Chondrocyte (in vitro differentiated cells): Measurements from ENCODE around the gene SPZ1. TPM values are rescaled to one million over a fixed set of nuclear protein-coding genes. Genes with fewer than 3 reads are reported as not detected.
A peak's percentile ranks its signal among the peaks of the same experiment; 100 is the strongest.
"Not testable (repeated sequence)": the region's sequence is repeated elsewhere in the genome, so short reads cannot be mapped to it uniquely, and the experiment has no call there.

Experiments
- DNase-seq: peaks from one replicate; pipeline ENCODE4 v3.0.0; 2021; ENCODE audit warnings: mixed read lengths, low spot score
- H3K27ac Mint-ChIP-seq: one replicate; pipeline ENCODE4 v1.8.0; 2021; ENCODE audit warnings: mild to moderate bottlenecking, moderate library complexity, mixed read lengths; ENCODE audit not compliant: unreplicated experiment
- H3K27me3 Mint-ChIP-seq: 2 replicates; pipeline ENCODE4 v1.8.0; 2021; ENCODE audit warnings: low read depth, mixed read lengths
- H3K36me3 Mint-ChIP-seq: 2 replicates; pipeline ENCODE4 v1.8.0; 2021; ENCODE audit warnings: low read depth, mixed read lengths
- H3K4me1 Mint-ChIP-seq: 2 replicates; pipeline ENCODE4 v1.8.0; 2021; ENCODE audit warnings: low read depth, mild to moderate bottlenecking, mixed read lengths
- H3K4me3 Mint-ChIP-seq: one replicate; pipeline ENCODE4 v1.8.0; 2021; ENCODE audit warnings: mild to moderate bottlenecking, moderate library complexity, mixed read lengths; ENCODE audit not compliant: unreplicated experiment
- H3K9me3 Mint-ChIP-seq: 2 replicates; pipeline ENCODE4 v1.8.0; 2021; ENCODE audit warnings: low read depth, mixed read lengths
- CTCF ChIP-seq: fragments of 200-600 bp; sonication (generic); IDR thresholded peaks from 2 replicates; pipeline ENCODE4 v1.5.0; 2021; ENCODE audit warnings: antibody characterized with exemption, mild to moderate bottlenecking, moderate library complexity
- total RNA-seq: library from RNA; stranded (reverse); gene quantifications from 3 replicates; pipeline ENCODE4 v1.2.1, GENCODE V29; 2021

Gene SPZ1
- total RNA-seq, 1 donor from 2014 or later, result not detected

- no peak for DNase-seq
- Mint-ChIP-seq H3K27ac (no peak overlapping the region), H3K36me3 (peaks cover 2% of the 10 kb centered on the region), H3K4me1 (no peaks in the 10 kb centered on the region), H3K27me3 (peaks cover 4% of the 10 kb centered on the region), H3K9me3 (peaks cover 5% of the 10 kb centered on the region), H3K4me3 (no peak overlapping the region)
- no peak for TF ChIP-seq CTCF
Observed at GRCh38 chr5:80296121-80296520, 23.7 kb upstream of the SPZ1 start.

GRCh38 chr5:80299601-80300000 is 20.2 kb upstream of the SPZ1 start:
- Mint-ChIP-seq H3K9me3 (no peaks in the 10 kb centered on the region), H3K4me3 (no peak overlapping the region), H3K36me3 (no peaks in the 10 kb centered on the region), H3K27me3 (peaks cover 2% of the 10 kb centered on the region), H3K27ac (no peak overlapping the region), H3K4me1 (no peaks in the 10 kb centered on the region)
- no peak for DNase-seq
- no peak for TF ChIP-seq CTCF

- H3K4me1 Mint-ChIP-seq, result no peaks in the 10 kb centered on the region
- H3K27me3 Mint-ChIP-seq, result peaks cover 2% of the 10 kb centered on the region
- H3K27ac Mint-ChIP-seq, result no peak overlapping the region
- H3K4me3 Mint-ChIP-seq, result no peak overlapping the region
- H3K9me3 Mint-ChIP-seq, result no peaks in the 10 kb centered on the region
- no peak for TF ChIP-seq CTCF
- no peak for DNase-seq
- no peaks in the 10 kb centered on the region for H3K36me3 Mint-ChIP-seq
Observed at GRCh38 chr5:80300125-80300524, 19.7 kb upstream of the SPZ1 start.

GRCh38 chr5:80300796-80301195 is 19.0 kb upstream of the SPZ1 start:
- not testable (repeated sequence) for H3K36me3 Mint-ChIP-seq, H3K4me3 Mint-ChIP-seq, DNase-seq, H3K27me3 Mint-ChIP-seq, H3K4me1 Mint-ChIP-seq, H3K9me3 Mint-ChIP-seq, H3K27ac Mint-ChIP-seq

GRCh38 chr5:80301342-80301741 is 18.5 kb upstream of the SPZ1 start:
- H3K4me3 Mint-ChIP-seq, H3K36me3 Mint-ChIP-seq, H3K9me3 Mint-ChIP-seq, H3K27ac Mint-ChIP-seq, DNase-seq, H3K4me1 Mint-ChIP-seq, H3K27me3 Mint-ChIP-seq: not testable (repeated sequence)

- H3K9me3 Mint-ChIP-seq, result no peaks in the 10 kb centered on the region
- no peak overlapping the region for H3K4me3 Mint-ChIP-seq
- no peak for TF ChIP-seq CTCF
- H3K36me3 Mint-ChIP-seq, result no peaks in the 10 kb centered on the region
- no peak overlapping the region for H3K27ac Mint-ChIP-seq
- peaks cover 2% of the 10 kb centered on the region for H3K27me3 Mint-ChIP-seq
- no peaks in the 10 kb centered on the region for H3K4me1 Mint-ChIP-seq
- DNase-seq, result peak; percentile 53
Observed at GRCh38 chr5:80302636-80303035, 17.2 kb upstream of the SPZ1 start.
